Left cardiac atrium (tissue), 2 donors: Measurements from ENCODE around the gene WDR3. TPM values are rescaled to one million over a fixed set of nuclear protein-coding genes. Genes with fewer than 3 reads are reported as not detected.

Source experiments
- total RNA-seq, 2 donors: library from RNA; stranded (reverse); fragmentation: NEBNext Ultra II Directional; extraction: Animal tissue kit (Norgen Biotek cat#: 25700); gene quantifications; one replicate each; pipeline ENCODE4 v1.2.1, GENCODE V29; 2021
- donor health status: DM: no; HTN: yes; CAD: no; lungs with severe emphysema.
- donor health status: DM: yes; HTN: yes; CAD: no.

Gene WDR3
- total RNA-seq, 2 donors from 2014 or later, result 11.9 to 22.6 TPM

Other genes with a start within 250 kb of the WDR3 start
- 10 to 100 TPM; 16.4 to 20.0 TPM for gene GDAP2, start 118 bp upstream of the WDR3 start, total RNA-seq